ENCODE results near the gene WNT7B. TPM values are rescaled to one million over a fixed set of nuclear protein-coding genes. Genes with fewer than 3 reads are reported as not detected.

Gene WNT7B
- total RNA-seq, 6 experiments from 2014 or later: 0.07 to 0.14 (median 0.09) TPM; not detected in 1

- no peak for TF ChIP-seq CTCF (IDR thresholded peaks at IDR 0.05)
- H3K27me3 Mint-ChIP-seq (ENCODE audit: insufficient read depth): peaks cover 13% of the 10 kb centered on the region
These were observed 46.0 kb upstream of the WNT7B start for GRCh38 chr22:46022881-46023512.

GRCh38 chr22:46021577-46021976 lies 44.6 kb upstream of the WNT7B start:
- Mint-ChIP-seq H3K27me3 (ENCODE audit: insufficient read depth) (peaks cover 8% of the 10 kb centered on the region), H3K4me3 (no peak overlapping the region), H3K9me3 (no peaks in the 10 kb centered on the region), H3K27ac (no peak overlapping the region), H3K4me1 (ENCODE audit: low read depth) (peaks cover 40% of the 10 kb centered on the region), H3K36me3 (ENCODE audit: low read depth) (no peaks in the 10 kb centered on the region; the same call in 1 of the 2 replicates)
- no peak for TF ChIP-seq CTCF (IDR thresholded peaks at IDR 0.05)
- DNase-seq: no peak

More at GRCh38 chr22:46022881-46023512, 46.0 kb upstream of the WNT7B start:
- no peaks in the 10 kb centered on the region for H3K9me3 Mint-ChIP-seq
- no peak overlapping the region for H3K27ac Mint-ChIP-seq
- peaks cover 32% of the 10 kb centered on the region for H3K4me1 Mint-ChIP-seq (ENCODE audit: low read depth)
- H3K4me3 Mint-ChIP-seq: no peak overlapping the region
- no peaks in the 10 kb centered on the region; the same call in 1 of the 2 replicates for H3K36me3 Mint-ChIP-seq (ENCODE audit: low read depth)
- no peak for DNase-seq

GRCh38 chr22:46019351-46019750 lies 42.4 kb upstream of the WNT7B start:
- DNase-seq: no peak
- no peaks in the 10 kb centered on the region for H3K9me3 Mint-ChIP-seq
- H3K36me3 Mint-ChIP-seq (ENCODE audit: low read depth): no peaks in the 10 kb centered on the region; the same call in 1 of the 2 replicates
- H3K4me3 Mint-ChIP-seq: no peak overlapping the region
- no peak for TF ChIP-seq CTCF (IDR thresholded peaks at IDR 0.05)
- peaks cover 55% of the 10 kb centered on the region for H3K4me1 Mint-ChIP-seq (ENCODE audit: low read depth)
- H3K27ac Mint-ChIP-seq: peak overlapping the region; percentile 67
- peaks cover 2% of the 10 kb centered on the region for H3K27me3 Mint-ChIP-seq (ENCODE audit: insufficient read depth)

- peaks cover 2% of the 10 kb centered on the region; the same call in 1 of the 2 replicates for H3K27me3 Mint-ChIP-seq (ENCODE audit: insufficient read depth)
- TF ChIP-seq CTCF (IDR thresholded peaks at IDR 0.05): no peak
- DNase-seq: peak; percentile 38
- H3K9me3 Mint-ChIP-seq: no peaks in the 10 kb centered on the region
- peak overlapping the region; percentile 67 for H3K27ac Mint-ChIP-seq
- no peaks in the 10 kb centered on the region; the same call in 1 of the 2 replicates for H3K36me3 Mint-ChIP-seq (ENCODE audit: low read depth)
- no peak overlapping the region for H3K4me3 Mint-ChIP-seq
- peaks cover 56% of the 10 kb centered on the region for H3K4me1 Mint-ChIP-seq (ENCODE audit: low read depth)
These were observed 41.9 kb upstream of the WNT7B start for GRCh38 chr22:46018859-46019258.

- no peak for TF ChIP-seq CTCF (IDR thresholded peaks at IDR 0.05)
- peak overlapping the region; percentile 55 for H3K27ac Mint-ChIP-seq
- H3K4me3 Mint-ChIP-seq: 0 out of 2 replicates have a peak overlapping the region, but pooled peaks have one; percentile 4
- no peaks in the 10 kb centered on the region; the same call in none of the 2 replicates for H3K27me3 Mint-ChIP-seq (ENCODE audit: insufficient read depth)
- DNase-seq: peak; percentile 36
- H3K9me3 Mint-ChIP-seq: no peaks in the 10 kb centered on the region
- peaks cover 61% of the 10 kb centered on the region for H3K4me1 Mint-ChIP-seq (ENCODE audit: low read depth)
- H3K36me3 Mint-ChIP-seq (ENCODE audit: low read depth): no peaks in the 10 kb centered on the region; the same call in 1 of the 2 replicates
These were observed 40.2 kb upstream of the WNT7B start for GRCh38 chr22:46017166-46017565.
